PC-9 (cell line): ENCODE results near the gene CTSF. TPM values are rescaled to one million over a fixed set of nuclear protein-coding genes. Genes with fewer than 3 reads are reported as not detected.
"Not testable (repeated sequence)": the region's sequence is repeated elsewhere in the genome, so short reads cannot be mapped to it uniquely, and the experiment has no call there.

ENCODE experiments used
- BruUV-seq: library from RNA; stranded (reverse); fragments of 400-500 nt; replicated peaks from 2 replicates; lab custom pipeline; 2021; lab: Mats Ljungman, UMichigan
- CTCF ChIA-PET: fragments of 300-600 bp; sonication (Branson Sonifier 250); formaldehyde crosslinking; loops from one replicate; lab custom pipeline; 2022; ENCODE audit warnings: antibody characterized with exemption; lab: Charles Lee
- POLR2A ChIA-PET: fragments of 300-600 bp; sonication (Branson Sonifier 250); formaldehyde crosslinking; loops from one replicate; lab custom pipeline; 2022; ENCODE audit warnings: antibody characterized with exemption; ENCODE audit not compliant: unreplicated experiment; lab: Charles Lee
- DNase-seq, 2 experiments: peaks; one replicate each; pipeline versions ENCODE4 v3.0.0 to v3.0.0-alpha.2; 2015 to 2022; ENCODE audit warnings: mixed read lengths in 1 of 2
- H2AFZ ChIP-seq: fragments of 200-600 bp; sonication (generic); 2 replicates; pipeline ENCODE4 v1.8.1; 2017; ENCODE audit warnings: antibody characterized with exemption
- H3F3A ChIP-seq: fragments of 200-600 bp; sonication (generic); 2 replicates; pipeline ENCODE4 v1.8.1; 2017; ENCODE audit warnings: antibody characterized with exemption, mild to moderate bottlenecking, low read depth; ENCODE audit not compliant: insufficient read depth
- H3K27ac ChIP-seq: fragments of 200-600 bp; sonication (generic); 2 replicates; pipeline ENCODE4 v1.6.1; 2016; ENCODE audit warnings: mixed run types
- H3K27me3 ChIP-seq: fragments of 200-600 bp; sonication (generic); 2 replicates; pipeline ENCODE4 v1.6.1; 2016; ENCODE audit warnings: low read depth, mixed run types; ENCODE audit not compliant: insufficient read depth
- H3K36me3 ChIP-seq: fragments of 200-600 bp; sonication (generic); 2 replicates; pipeline ENCODE4 v1.6.1; 2016; ENCODE audit warnings: low read depth, mixed run types
- H3K4me1 ChIP-seq: fragments of 200-600 bp; sonication (generic); replicated peaks from 2 replicates; pipeline ENCODE4 v1.6.1; 2016; ENCODE audit warnings: mixed run types; ENCODE audit not compliant: insufficient read depth
- H3K4me2 ChIP-seq: fragments of 200-600 bp; sonication (generic); 2 replicates; pipeline ENCODE4 v1.6.1; 2017; ENCODE audit warnings: mixed run types
- H3K4me3 ChIP-seq: fragments of 200-600 bp; sonication (generic); 2 replicates; pipeline ENCODE4 v1.6.1; 2016; ENCODE audit warnings: mixed run types
- H3K79me2 ChIP-seq: fragments of 200-600 bp; sonication (generic); 2 replicates; pipeline ENCODE4 v1.6.1; 2017; ENCODE audit warnings: low read depth, mixed run types
- H3K9me2 ChIP-seq: fragments of 200-600 bp; sonication (generic); 2 replicates; pipeline ENCODE4 v1.8.1; 2017; ENCODE audit warnings: mild to moderate bottlenecking; ENCODE audit not compliant: insufficient read depth
- H3K9me3 ChIP-seq: fragments of 200-600 bp; sonication (generic); 2 replicates; pipeline ENCODE4 v1.8.1; 2016; ENCODE audit warnings: low read depth; ENCODE audit not compliant: insufficient read depth
- H4K20me1 ChIP-seq: fragments of 200-600 bp; sonication (generic); 2 replicates; pipeline ENCODE4 v1.8.1; 2017; ENCODE audit not compliant: insufficient read depth
- EZH2 ChIP-seq: fragments of 200-600 bp; sonication (generic); IDR thresholded peaks from 2 replicates; pipeline ENCODE4 v1.8.0; 2017; ENCODE audit warnings: antibody characterized with exemption, low read depth
- intact Hi-C: fragments of 100-400 bp; cut with micrococcal nuclease; formaldehyde crosslinking; loops from one replicate; pipeline ENCODE4 v1.10.0; 2022; ENCODE audit not compliant: unreplicated experiment
- total RNA-seq: library from RNA; stranded (reverse); gene quantifications from 2 replicates; pipeline ENCODE4 v1.2.3, GENCODE V29; 2021
- TF ChIP-seq, protein P1 (sequence below): fragments of 200-600 bp; sonication (generic); conservative IDR thresholded peaks from 2 replicates; pipeline ENCODE4 v1.6.1; 2017; ENCODE audit warnings: mixed run types, antibody characterized with exemption, mild to moderate bottlenecking, moderate library complexity

CTSF gene
- total RNA-seq, 1 experiment from 2014 or later = 34.3 TPM

DNA sequence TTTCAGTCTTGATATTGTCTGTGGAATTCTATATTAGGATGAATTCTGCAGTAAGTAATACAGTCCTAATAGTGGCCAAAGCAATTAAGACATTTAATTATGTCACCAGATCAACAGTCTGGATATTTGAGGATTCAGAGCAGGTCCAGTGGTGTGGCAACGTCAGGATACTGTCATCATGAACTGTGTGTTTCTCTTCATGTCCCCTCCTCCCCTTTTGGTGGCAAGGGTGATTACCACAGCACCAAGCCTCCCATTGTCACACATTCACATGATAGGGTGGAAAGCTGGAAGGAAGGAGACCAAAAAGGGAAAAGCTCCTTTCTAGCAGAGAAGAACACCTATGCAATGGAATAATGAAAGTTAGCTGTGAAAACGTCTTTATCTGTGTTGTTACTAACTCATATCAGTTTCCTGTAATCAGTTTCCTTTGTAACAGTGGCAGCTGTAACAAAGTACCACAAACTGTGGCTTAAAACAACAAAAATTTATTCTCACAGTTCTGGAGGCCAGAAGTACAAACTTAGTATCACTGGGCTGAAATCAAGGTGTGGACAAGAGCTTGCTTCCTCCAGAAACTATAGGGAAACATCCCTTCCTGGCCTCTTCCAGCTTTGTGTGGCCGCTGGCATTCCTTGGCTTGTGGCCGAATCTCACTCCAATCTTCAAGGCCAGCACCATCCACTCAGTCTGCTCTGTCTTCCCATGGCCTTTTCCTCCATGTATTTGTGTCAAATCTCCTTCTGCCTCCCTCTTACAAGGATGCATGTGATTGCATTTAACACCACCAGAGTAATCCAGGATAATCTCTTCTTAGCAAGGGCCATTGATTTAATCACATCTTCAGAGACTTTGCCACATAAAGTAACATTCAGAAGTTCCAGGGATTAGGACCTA, 41.6 kb upstream of the CTSF start:
- no peaks in the 10 kb centered on the region for H3K27me3 ChIP-seq
- POLR2A ChIA-PET = no interaction called here
- no peaks in the 10 kb centered on the region for H3K9me3 ChIP-seq
- no peak overlapping the region for H3K4me3 ChIP-seq
- peaks cover 11% of the 10 kb centered on the region for H3K4me1 ChIP-seq
- BruUV-seq = no TSS peak
- intact Hi-C loops = no loop called here
- H3K4me2 ChIP-seq = no peak overlapping the region
- peaks cover 3% of the 10 kb centered on the region for H3K79me2 ChIP-seq
- H3K36me3 ChIP-seq = no peaks in the 10 kb centered on the region
- H3K9me2 ChIP-seq = no peaks in the 10 kb centered on the region
- H2AFZ ChIP-seq = no peak overlapping the region
- H3K27ac ChIP-seq = no peak overlapping the region
- TF ChIP-seq EZH2 = no peak
- TF ChIP-seq, protein P1, sequence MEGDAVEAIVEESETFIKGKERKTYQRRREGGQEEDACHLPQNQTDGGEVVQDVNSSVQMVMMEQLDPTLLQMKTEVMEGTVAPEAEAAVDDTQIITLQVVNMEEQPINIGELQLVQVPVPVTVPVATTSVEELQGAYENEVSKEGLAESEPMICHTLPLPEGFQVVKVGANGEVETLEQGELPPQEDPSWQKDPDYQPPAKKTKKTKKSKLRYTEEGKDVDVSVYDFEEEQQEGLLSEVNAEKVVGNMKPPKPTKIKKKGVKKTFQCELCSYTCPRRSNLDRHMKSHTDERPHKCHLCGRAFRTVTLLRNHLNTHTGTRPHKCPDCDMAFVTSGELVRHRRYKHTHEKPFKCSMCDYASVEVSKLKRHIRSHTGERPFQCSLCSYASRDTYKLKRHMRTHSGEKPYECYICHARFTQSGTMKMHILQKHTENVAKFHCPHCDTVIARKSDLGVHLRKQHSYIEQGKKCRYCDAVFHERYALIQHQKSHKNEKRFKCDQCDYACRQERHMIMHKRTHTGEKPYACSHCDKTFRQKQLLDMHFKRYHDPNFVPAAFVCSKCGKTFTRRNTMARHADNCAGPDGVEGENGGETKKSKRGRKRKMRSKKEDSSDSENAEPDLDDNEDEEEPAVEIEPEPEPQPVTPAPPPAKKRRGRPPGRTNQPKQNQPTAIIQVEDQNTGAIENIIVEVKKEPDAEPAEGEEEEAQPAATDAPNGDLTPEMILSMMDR = no peak
- peaks cover 11% of the 10 kb centered on the region; the same call in 1 of the 2 replicates for H3F3A ChIP-seq
- DNase-seq = no peak
- no peaks in the 10 kb centered on the region for H4K20me1 ChIP-seq
- CTCF ChIA-PET = no interaction called here

DNA sequence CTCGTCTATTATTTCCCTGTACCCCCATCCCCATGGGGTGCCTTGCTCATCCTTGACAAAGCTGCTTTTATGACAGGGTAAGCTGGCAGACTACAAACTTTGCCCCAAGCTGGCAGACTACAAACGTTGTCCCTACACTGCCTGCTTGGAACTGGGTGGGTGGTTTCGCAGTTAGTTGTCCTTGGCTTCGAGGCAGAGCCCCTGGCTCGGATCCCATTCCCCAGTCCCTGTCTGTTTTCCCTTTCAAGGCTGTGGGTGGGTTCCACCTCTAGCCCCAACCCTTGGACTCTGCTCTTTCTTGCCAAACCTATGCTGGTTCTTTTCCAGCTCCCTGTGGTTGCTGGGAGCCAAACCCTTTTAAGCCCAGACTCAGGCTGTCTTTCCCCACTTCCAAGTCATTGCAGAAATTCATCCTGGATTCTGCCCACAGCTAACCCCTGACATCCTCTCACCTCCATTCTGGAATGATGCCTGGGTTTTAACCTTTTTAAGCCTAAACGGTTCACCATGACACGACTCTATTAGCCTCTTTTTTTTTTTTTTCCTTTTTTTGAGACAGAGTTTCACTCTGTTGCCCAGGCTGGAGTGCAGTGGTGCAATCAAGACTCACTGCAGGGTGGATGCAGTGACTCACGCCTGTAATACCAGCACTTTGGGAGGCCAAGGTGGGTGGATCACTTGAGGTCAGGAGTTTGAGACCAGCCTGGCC, 38.9 kb upstream of the CTSF start:
- ChIA-PET POLR2A (interaction anchor here (0.6 to 0.7 kb wide), 3 partner anchors 9 to 471 kb away, joined by 3 to 23 read pairs (median 3); partner anchors contain the start of gene RBM14), CTCF (interaction anchor here (0.5 kb wide), 1 partner anchor 97 kb away, joined by 3 read pairs; the partner anchor contains the start of gene BBS1)
- H3F3A ChIP-seq = peaks cover under 1% of the 10 kb centered on the region; the same call in 1 of the 2 replicates
- no peak for TF ChIP-seq EZH2
- TF ChIP-seq, protein P1 = no peak
- no peaks in the 10 kb centered on the region for H3K9me2 ChIP-seq
- H3K36me3 ChIP-seq = no peaks in the 10 kb centered on the region
- no peaks in the 10 kb centered on the region for H3K79me2 ChIP-seq
- no peak overlapping the region for H3K4me3 ChIP-seq
- no peak overlapping the region for H2AFZ ChIP-seq
- no peaks in the 10 kb centered on the region for H4K20me1 ChIP-seq
- BruUV-seq = no TSS peak
- intact Hi-C loops = no loop called here
- H3K9me3 ChIP-seq = no peaks in the 10 kb centered on the region
- H3K4me2 ChIP-seq = no peak overlapping the region
- peaks cover 2% of the 10 kb centered on the region for H3K4me1 ChIP-seq
- no peak overlapping the region for H3K27ac ChIP-seq
- no peak for DNase-seq
- H3K27me3 ChIP-seq = no peaks in the 10 kb centered on the region

DNA sequence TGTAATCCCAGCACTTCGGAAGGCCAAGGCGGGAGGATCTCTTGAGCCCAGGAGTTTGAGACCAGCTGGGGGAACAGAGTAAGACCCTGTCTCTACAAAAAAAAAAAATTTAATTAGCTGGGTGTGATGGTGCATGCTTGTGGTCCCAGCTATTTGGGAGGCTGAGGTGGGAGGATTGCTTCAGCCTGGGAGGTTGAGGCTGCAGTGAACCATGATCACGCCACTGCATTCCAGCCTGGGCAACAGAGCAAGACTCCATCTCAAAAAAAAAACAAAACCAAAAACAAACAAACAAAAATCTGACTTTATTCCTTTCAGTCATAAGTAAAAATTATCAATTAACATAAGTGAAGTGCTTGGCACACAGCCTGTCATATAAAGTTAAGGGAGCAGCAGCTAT, 38.2 kb upstream of the CTSF start:
- H3K4me1 ChIP-seq, H3K36me3 ChIP-seq, H3K79me2 ChIP-seq, H4K20me1 ChIP-seq, BruUV-seq, H2AFZ ChIP-seq, intact Hi-C loops, H3K9me3 ChIP-seq, H3K9me2 ChIP-seq, H3F3A ChIP-seq, H3K27ac ChIP-seq, H3K4me3 ChIP-seq, H3K4me2 ChIP-seq, DNase-seq, H3K27me3 ChIP-seq: not testable (repeated sequence)
- ChIA-PET CTCF (interaction anchor here (0.5 to 0.7 kb wide), 2 partner anchors 43 to 96 kb away, joined by 3 to 4 read pairs; partner anchors contain the start of gene BBS1), POLR2A (interaction anchor here (0.7 kb wide), 1 partner anchor 471 kb away, joined by 3 read pairs; no protein-coding TSS in a partner anchor)
